Activated T-cell treated with anti-CD3 and anti-CD28 coated beads for 4 hours (primary cell): ENCODE results near the gene ARHGEF7.

Experiments
- DNase-seq: peaks from one replicate; pipeline ENCODE4 v3.0.0-alpha.2; 2020

The ARHGEF7 gene

GRCh38 chr13:111328574-111329410, 213.7 kb downstream of the ARHGEF7 start:
- DNase-seq: no peak

DNA sequence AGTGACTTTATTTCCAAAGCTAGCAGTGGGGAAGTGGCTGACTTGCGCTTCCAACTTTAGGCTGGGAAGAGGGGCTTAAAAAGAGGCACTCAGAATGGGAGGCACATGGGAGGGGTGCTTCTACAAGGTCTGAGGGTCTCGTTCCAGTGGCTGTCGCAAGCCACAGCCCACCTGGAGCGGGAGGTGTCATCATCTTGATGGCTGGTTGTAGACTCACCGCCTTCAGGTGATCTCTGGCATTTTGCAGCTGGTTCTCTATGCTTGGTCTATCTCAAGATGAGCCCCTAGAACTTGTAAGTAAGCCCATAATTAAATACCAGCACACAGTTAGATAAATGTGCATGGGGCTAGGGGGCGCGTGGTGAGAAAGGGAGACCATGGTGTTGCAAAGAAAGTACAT, 214.5 kb downstream of the ARHGEF7 start:
- no peak for DNase-seq

- DNase-seq: no peak
Measured at GRCh38 chr13:111330066-111330610, 215.0 kb downstream of the ARHGEF7 start.

DNA sequence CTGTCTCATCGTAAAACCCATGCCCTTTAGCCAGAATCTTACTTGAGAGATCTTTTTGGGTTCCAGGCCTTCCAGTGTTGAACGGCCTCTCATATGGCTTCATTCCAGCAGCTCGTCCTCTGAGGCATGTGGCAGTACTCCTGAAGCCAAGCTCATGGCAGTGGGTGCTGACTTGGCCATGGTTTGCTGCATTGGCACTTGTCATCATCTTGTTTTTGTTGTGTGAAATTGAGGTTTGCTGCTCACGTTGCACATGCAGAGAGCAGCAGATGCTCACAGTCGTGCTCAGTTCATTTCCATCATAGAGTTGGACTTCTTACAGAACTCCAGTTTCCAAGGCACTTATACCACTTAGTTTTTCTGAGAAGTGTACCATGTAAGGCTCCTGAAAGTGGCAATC, 220.2 kb downstream of the ARHGEF7 start:
- no peak for DNase-seq

DNA sequence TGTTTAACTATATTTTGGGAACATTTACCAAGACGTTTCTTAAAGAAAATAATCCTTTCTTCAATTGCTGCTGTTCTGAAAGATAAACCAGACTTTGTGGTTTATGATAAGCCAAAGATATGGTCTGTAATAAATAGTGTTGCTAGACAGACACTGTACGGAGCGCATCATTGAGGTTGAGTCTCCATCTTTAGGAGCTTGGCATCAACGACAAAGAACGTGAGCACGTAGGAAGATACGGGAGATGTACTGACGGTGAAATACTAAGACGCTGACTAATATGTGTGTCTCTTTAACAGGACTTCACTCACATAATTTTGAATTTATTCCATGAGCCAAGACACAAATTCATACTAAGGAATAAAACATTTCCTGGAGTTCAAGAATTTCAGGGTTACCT, 221.6 kb downstream of the ARHGEF7 start:
- DNase-seq: no peak

DNA sequence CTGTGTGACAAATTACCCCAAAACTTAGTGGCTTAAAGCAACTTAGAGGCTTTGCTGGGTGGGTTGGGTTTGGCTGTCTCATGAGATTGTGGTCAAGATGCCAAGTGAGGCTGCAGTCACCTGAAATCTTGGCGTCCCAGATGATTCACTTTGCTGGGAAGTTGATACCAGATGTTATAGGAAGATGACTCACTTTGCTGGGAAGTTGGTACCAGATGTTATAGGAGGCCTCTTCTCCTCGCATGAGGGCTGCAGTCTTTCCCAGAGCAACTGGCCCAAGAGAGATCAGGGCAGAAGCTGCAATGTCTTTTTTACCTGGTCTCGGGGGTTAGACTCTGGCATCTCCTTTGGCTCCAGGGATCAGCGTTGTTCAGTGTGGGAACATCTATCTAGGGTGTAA, 222.1 kb downstream of the ARHGEF7 start:
- no peak for DNase-seq

DNA sequence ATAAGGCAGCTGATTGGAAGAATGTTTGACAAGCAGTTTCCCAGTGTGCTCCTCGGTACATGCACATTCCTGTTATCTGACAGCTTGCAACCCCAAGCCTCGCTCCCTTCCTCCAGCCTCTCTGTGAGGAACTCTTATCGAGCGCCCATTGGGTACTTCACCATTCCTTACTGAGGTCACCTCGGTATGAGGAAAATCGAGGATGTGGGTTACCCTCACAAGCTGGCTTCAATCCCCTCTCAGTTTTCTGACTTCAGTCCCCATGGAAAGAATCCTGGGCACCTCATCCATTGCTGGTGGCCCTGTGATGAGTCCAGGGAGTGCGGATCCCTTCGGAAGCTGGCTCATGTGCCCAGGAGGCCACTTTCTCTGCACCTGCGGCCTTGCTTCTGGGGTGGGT, 222.6 kb downstream of the ARHGEF7 start:
- DNase-seq: no peak

GRCh38 chr13:111338841-111339240, 223.7 kb downstream of the ARHGEF7 start:
- DNase-seq: no peak

DNA sequence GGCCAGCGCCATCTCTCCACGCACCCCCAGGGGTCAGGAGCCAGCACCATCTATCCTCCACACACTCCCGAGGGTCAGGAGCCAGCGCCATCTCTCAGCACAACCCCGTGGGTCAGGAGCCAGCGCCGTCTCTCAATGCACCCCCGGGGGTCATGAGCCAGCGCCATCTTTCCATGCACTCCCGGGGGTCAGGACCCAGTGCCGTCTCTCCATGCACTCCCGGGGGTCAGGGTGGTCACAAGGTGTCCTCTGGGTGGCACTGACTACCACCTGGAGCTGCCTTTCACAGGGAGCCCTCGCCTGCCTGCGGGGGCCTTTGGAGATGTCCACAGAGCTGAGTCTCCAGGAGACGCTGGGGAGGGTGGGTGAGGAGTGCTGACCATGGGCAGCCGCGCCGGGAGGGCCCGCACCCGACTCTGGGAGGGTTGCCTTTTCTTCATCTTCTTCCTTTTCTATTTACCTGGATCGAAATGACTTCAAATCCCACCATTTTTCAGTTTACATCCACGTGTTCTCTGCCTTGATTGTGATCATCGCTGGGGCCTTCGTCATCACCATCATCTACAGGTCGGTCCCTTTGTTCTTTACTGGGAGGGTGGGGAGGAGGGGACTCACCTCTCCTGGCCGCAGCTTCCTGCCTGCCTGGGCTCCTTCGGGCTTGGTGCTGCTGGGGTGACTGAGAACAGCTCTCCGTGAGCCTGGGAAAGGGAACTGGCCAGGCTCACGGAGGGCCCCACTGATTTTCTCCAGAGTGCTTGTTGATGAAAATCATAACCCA, 224.4 kb downstream of the ARHGEF7 start:
- no peak for DNase-seq

- DNase-seq: no peak
Measured at GRCh38 chr13:111341886-111342285, 226.8 kb downstream of the ARHGEF7 start.

DNA sequence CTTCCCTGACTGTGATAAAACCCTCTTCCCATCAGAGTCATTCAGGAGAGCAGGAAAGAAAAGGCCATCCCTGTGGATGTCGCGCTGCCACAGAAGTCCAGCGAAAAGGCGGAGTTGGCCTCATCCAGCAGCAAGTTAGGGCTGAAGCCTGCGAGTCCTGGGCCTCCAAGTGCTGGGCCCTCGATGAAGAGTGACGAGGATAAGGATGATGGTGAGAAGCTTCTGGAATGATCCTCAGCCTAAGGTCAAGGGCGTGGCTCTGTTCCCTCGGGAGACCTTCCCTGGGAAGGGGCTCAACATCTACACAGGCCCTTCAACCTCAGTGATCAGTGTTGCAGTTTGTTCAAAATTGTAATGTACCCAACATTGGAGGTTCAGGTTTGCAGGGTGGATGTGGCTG, 227.6 kb downstream of the ARHGEF7 start:
- no peak for DNase-seq

- DNase-seq: no peak
Measured at GRCh38 chr13:111343186-111343805, 228.2 kb downstream of the ARHGEF7 start.

GRCh38 chr13:111344471-111345191, 229.5 kb downstream of the ARHGEF7 start:
- no peak for DNase-seq

- DNase-seq: no peak
Measured at GRCh38 chr13:111345682-111346081, 230.6 kb downstream of the ARHGEF7 start.

DNA sequence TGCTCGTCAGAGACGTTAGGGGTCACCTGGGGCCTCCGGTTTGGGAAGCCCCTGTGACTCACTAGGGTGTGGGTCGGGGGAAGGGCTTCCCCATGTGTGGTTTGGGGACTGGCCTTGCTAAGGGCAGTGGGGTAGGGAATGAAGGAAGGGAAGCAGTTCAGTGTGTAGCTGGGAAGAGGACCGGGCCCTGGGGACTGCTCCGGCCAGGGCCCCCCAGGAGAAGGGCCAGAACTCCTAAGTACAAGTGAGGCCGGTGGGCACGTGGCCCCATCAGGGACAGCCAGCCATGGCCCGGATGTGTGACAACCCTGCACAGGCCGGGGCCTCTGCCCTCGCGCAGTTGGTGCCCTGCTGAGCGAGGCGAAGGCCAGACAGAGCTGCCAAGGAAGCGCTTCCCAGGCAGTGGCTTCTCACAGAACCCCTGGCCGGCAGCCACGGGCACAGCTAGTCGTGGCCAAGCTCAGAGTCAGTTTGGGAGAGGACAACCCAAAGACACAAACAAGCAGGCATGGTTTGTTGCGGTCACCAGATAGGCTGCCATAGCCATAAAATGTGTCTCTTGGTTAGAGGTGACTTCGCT, 231.1 kb downstream of the ARHGEF7 start:
- no peak for DNase-seq

GRCh38 chr13:111347438-111347837, 232.3 kb downstream of the ARHGEF7 start:
- no peak for DNase-seq

DNA sequence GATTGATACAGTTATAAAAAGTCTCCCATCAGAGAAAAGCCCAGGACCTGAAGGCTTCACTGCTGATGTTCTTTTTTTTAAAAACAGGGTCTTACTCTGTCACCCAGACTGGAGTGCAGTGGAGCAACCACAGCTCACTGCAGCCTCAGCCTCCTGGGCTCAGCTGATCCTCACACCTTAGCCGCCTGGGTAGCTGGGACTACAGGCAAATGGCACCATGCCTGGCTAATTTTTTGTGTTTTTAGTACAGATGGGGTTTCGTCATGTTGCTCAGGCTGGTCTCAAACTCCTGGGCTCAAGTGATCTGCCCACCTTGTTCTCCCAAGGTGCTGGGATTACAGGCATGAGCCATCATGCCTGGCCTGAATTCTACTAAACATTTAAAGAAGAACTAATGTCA, 238.4 kb downstream of the ARHGEF7 start:
- DNase-seq: no peak

DNA sequence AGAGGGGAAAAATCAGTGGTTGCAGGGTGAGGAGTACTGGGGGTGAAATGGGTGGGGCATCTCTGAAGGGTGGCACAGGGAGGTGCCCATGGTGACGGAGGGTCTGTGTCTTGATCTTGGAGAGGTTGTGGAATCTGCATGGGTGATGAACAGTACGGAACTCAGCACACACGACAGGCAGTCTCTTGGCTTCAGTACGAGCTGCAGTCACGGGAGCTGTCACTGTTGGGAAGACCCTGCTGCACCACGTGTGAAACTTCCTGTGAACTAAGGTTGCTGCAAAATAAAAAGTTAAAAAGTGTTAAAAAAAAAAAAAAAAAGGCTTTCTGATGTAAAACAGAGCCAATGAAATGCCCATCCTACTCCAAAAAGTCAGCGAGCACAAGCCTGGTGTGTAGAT, 239.7 kb downstream of the ARHGEF7 start:
- DNase-seq: no peak
